CD14-positive monocyte (primary cell): Measurements from ENCODE around the gene SIPA1. TPM values are rescaled to one million over a fixed set of nuclear protein-coding genes. Genes with fewer than 3 reads are reported as not detected.

ENCODE experiments used
- DNase-seq, 3 donors: peaks; one replicate each; pipeline ENCODE4 v3.0.0-alpha.2; 2011 to 2022
- H2AFZ ChIP-seq: 2 replicates; pipeline ENCODE4 v1.6.0; 2012; ENCODE audit warnings: mild to moderate bottlenecking, low read depth, low read length, inconsistent platforms; ENCODE audit not compliant: insufficient read depth, poor library complexity, severe bottlenecking
- H3K27ac ChIP-seq, 2 donors: 1 replicate in 1 of 2; 2 replicates in 1 of 2; pipeline ENCODE4 v1.5.1; 2012 to 2013; ENCODE audit warnings: low read length in 2 of 2, control low read depth in 1 of 2, inconsistent platforms in 1 of 2, low read depth in 1 of 2, mild to moderate bottlenecking in 1 of 2
- H3K27me3 ChIP-seq, 2 donors: one replicate each; pipeline versions ENCODE4 v1.6.0 to v1.6.1; 2011 to 2013; ENCODE audit warnings: low read length in 2 of 2; ENCODE audit not compliant: control insufficient read depth in 2 of 2, insufficient read depth in 2 of 2
- H3K36me3 ChIP-seq, 2 donors: replicated peaks in 1 of 2; 1 replicate in 1 of 2; 2 replicates in 1 of 2; pipeline versions ENCODE4 v1.5.1 to v1.6.1; 2012 to 2013; ENCODE audit warnings: low read length in 2 of 2, control low read depth in 1 of 2, inconsistent platforms in 1 of 2, mild to moderate bottlenecking in 1 of 2; ENCODE audit not compliant: insufficient read depth in 2 of 2, control insufficient read depth in 1 of 2
- H3K4me1 ChIP-seq, 2 donors: 1 replicate in 1 of 2; 2 replicates in 1 of 2; pipeline versions ENCODE4 v1.5.1 to v1.6.1; 2012 to 2013; ENCODE audit warnings: low read length in 2 of 2, control low read depth in 1 of 2, inconsistent platforms in 1 of 2, mild to moderate bottlenecking in 1 of 2, moderate library complexity in 1 of 2; ENCODE audit not compliant: insufficient read depth in 2 of 2, control insufficient read depth in 1 of 2
- H3K4me2 ChIP-seq: replicated peaks from 2 replicates; pipeline ENCODE3; 2012; ENCODE audit warnings: low read length, moderate library complexity, mild to moderate bottlenecking; ENCODE audit not compliant: poor library complexity, severe bottlenecking; ENCODE audit errors: extremely low read depth
- H3K4me3 ChIP-seq, 3 experiments: fragments of 200-600 bp in 1 of 3; sonication (generic) in 1 of 3; replicated peaks in 1 of 3; 1 replicate in 2 of 3; 2 replicates in 1 of 3; pipeline ENCODE4 v1.5.1; 2011 to 2013; ENCODE audit warnings: low read length in 3 of 3, mild to moderate bottlenecking in 3 of 3, control low read depth in 2 of 3, low read depth in 2 of 3, inconsistent platforms in 1 of 3, moderate library complexity in 1 of 3
- H3K79me2 ChIP-seq: 2 replicates; pipeline ENCODE4 v1.6.0; 2012; ENCODE audit warnings: mild to moderate bottlenecking, control low read depth, inconsistent platforms, low read length, moderate library complexity; ENCODE audit not compliant: insufficient read depth
- H3K9ac ChIP-seq: 2 replicates; pipeline ENCODE4 v1.6.0; 2017; ENCODE audit warnings: low read length, mild to moderate bottlenecking; ENCODE audit not compliant: insufficient read depth, poor library complexity, severe bottlenecking
- H3K9me3 ChIP-seq, 2 donors: replicated peaks in 1 of 2; 1 replicate in 1 of 2; 2 replicates in 1 of 2; pipeline versions ENCODE4 v1.5.1 to v1.6.1; 2012 to 2013; ENCODE audit warnings: low read length in 2 of 2, control low read depth in 1 of 2; ENCODE audit not compliant: control insufficient read depth in 1 of 2, insufficient read depth in 1 of 2
- H4K20me1 ChIP-seq: 2 replicates; pipeline ENCODE4 v1.6.0; 2012; ENCODE audit warnings: mild to moderate bottlenecking, low read length, control low read depth, moderate library complexity; ENCODE audit not compliant: insufficient read depth
- H3K27ac Mint-ChIP-seq, 7 donors: one replicate each; pipeline ENCODE4 v1.8.0; 2020; ENCODE audit warnings: mild to moderate bottlenecking in 7 of 7, mixed read lengths in 7 of 7, moderate library complexity in 6 of 7, inconsistent platforms in 2 of 7
- H3K27me3 Mint-ChIP-seq, 3 donors: one replicate each; pipeline ENCODE4 v1.8.0; 2021 to 2022; ENCODE audit warnings: low read depth in 3 of 3, mild to moderate bottlenecking in 3 of 3, mixed read lengths in 3 of 3, moderate library complexity in 3 of 3, inconsistent platforms in 1 of 3
- H3K36me3 Mint-ChIP-seq, 2 donors: one replicate each; pipeline ENCODE4 v1.8.0; 2020; ENCODE audit warnings: mixed read lengths in 2 of 2, inconsistent platforms in 1 of 2, mild to moderate bottlenecking in 1 of 2
- H3K4me1 Mint-ChIP-seq: one replicate; pipeline ENCODE4 v1.8.0; 2020; ENCODE audit warnings: mild to moderate bottlenecking, mixed read lengths
- H3K4me3 Mint-ChIP-seq, 2 donors: one replicate each; pipeline ENCODE4 v1.8.0; 2020; ENCODE audit warnings: mild to moderate bottlenecking in 2 of 2, mixed read lengths in 2 of 2, moderate library complexity in 1 of 2
- H3K9me3 Mint-ChIP-seq, 7 donors: one replicate each; pipeline ENCODE4 v1.8.0; 2020 to 2022; ENCODE audit warnings: mixed read lengths in 7 of 7, mild to moderate bottlenecking in 6 of 7, moderate library complexity in 6 of 7, inconsistent platforms in 2 of 7
- WGBS: methylation state at CpG from one replicate; pipeline ENCODE4 v1.1.5; 2013; ENCODE audit warnings: missing lambda C conversion rate; ENCODE audit not compliant: insufficient coverage; 5-methylcytosine and 5-hydroxymethylcytosine counted together
- intact Hi-C, 2 donors: fragments of 100-400 bp; cut with micrococcal nuclease; formaldehyde crosslinking; loops; one replicate each; pipeline versions ENCODE4 v1.15.0 to v1.15.1; 2023
- polyA plus RNA-seq, 3 donors: library from polyadenylated mRNA; depleted of rRNA in 1 of 3; unstranded in 2 of 3; stranded (reverse) in 1 of 3; fragments of 300-500 nt in 2 of 3; fragments of >200 nt in 1 of 3; fragmentation: Illumina TruSeq in 2 of 3; gene quantifications; 1 replicate in 2 of 3; 2 replicates in 1 of 3; pipeline ENCODE4 v1.2.3, GENCODE V29; 2012 to 2021
- TF ChIP-seq, protein P1 (sequence below): fragments of 200-600 bp; IDR thresholded peaks from one replicate; pipeline ENCODE4 v1.8.0; 2022; ENCODE audit warnings: antibody characterized with exemption, mild to moderate bottlenecking

The SIPA1 gene
- polyA plus RNA-seq, 3 donors = 83.4 to 110 (median 86.5) TPM

GRCh38 chr11:65627202-65627601 is 10.7 kb upstream of the SIPA1 start:
- Histone ChIP-seq H3K27ac (peak overlapping the region in 1 of 2 donors; percentile 36), H4K20me1 (peaks cover 49% of the 10 kb centered on the region), H3K27me3 (no peaks in the 10 kb centered on the region), H3K4me2 (no peak overlapping the region), H2AFZ (no peak overlapping the region), H3K4me1 (peaks cover 3 to 7% of the 10 kb centered on the region in 2 donors), H3K9me3 (no peaks in the 10 kb centered on the region), H3K4me3 (no peak overlapping the region), H3K9ac (no peak overlapping the region), H3K36me3 (peaks cover 89 to 91% of the 10 kb centered on the region in 2 donors), H3K79me2 (peaks cover 5% of the 10 kb centered on the region)
- intact Hi-C loops = loop anchor here (2.0 to 10.0 kb wide), 5 partner anchors 35 to 368 kb away; partner anchors contain the start of gene RELA (in 1 of the 2)
- peaks cover 6% of the 10 kb centered on the region for H3K4me1 Mint-ChIP-seq
- peak overlapping the region in 1 of 7 donors; percentile 36 for H3K27ac Mint-ChIP-seq
- 98% methylated on average over 13 of the region's 13 CpGs for WGBS
- no peak for DNase-seq
- H3K27me3 Mint-ChIP-seq = no peaks in the 10 kb centered on the region
- no peak overlapping the region for H3K4me3 Mint-ChIP-seq
- peaks cover 66 to 91% of the 10 kb centered on the region in 2 donors for H3K36me3 Mint-ChIP-seq
- no peaks in the 10 kb centered on the region for H3K9me3 Mint-ChIP-seq
- TF ChIP-seq, protein P1, sequence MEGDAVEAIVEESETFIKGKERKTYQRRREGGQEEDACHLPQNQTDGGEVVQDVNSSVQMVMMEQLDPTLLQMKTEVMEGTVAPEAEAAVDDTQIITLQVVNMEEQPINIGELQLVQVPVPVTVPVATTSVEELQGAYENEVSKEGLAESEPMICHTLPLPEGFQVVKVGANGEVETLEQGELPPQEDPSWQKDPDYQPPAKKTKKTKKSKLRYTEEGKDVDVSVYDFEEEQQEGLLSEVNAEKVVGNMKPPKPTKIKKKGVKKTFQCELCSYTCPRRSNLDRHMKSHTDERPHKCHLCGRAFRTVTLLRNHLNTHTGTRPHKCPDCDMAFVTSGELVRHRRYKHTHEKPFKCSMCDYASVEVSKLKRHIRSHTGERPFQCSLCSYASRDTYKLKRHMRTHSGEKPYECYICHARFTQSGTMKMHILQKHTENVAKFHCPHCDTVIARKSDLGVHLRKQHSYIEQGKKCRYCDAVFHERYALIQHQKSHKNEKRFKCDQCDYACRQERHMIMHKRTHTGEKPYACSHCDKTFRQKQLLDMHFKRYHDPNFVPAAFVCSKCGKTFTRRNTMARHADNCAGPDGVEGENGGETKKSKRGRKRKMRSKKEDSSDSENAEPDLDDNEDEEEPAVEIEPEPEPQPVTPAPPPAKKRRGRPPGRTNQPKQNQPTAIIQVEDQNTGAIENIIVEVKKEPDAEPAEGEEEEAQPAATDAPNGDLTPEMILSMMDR = no peak

- Histone ChIP-seq H2AFZ (no peak overlapping the region), H3K27ac (no peak overlapping the region), H3K36me3 (peaks cover 79 to 94% of the 10 kb centered on the region in 2 donors), H3K9ac (no peak overlapping the region), H3K9me3 (no peaks in the 10 kb centered on the region), H3K79me2 (peaks cover 5% of the 10 kb centered on the region), H3K4me2 (no peak overlapping the region), H3K27me3 (no peaks in the 10 kb centered on the region), H3K4me1 (peaks cover 3 to 7% of the 10 kb centered on the region in 2 donors), H4K20me1 (peaks cover 42% of the 10 kb centered on the region), H3K4me3 (no peak overlapping the region)
- WGBS = 98% methylated on average over 13 of the region's 14 CpGs
- H3K9me3 Mint-ChIP-seq = no peaks in the 10 kb centered on the region
- H3K27me3 Mint-ChIP-seq = peaks cover 0 to 1% (median 0%) of the 10 kb centered on the region in 3 donors
- no peak overlapping the region for H3K27ac Mint-ChIP-seq
- DNase-seq = no peak
- intact Hi-C loops = loop anchor here (5.0 to 10.0 kb wide), 4 partner anchors 33 to 365 kb away; partner anchors contain the start of gene RELA (in 1 of the 2)
- peaks cover 55 to 89% of the 10 kb centered on the region in 2 donors for H3K36me3 Mint-ChIP-seq
- TF ChIP-seq, protein P1 = no peak
- peaks cover 11% of the 10 kb centered on the region for H3K4me1 Mint-ChIP-seq
- H3K4me3 Mint-ChIP-seq = no peak overlapping the region
These were observed 8.3 kb upstream of the SIPA1 start for GRCh38 chr11:65629579-65629978.
